ENCODE data around the gene ADAT3.

Gene ADAT3

DNA sequence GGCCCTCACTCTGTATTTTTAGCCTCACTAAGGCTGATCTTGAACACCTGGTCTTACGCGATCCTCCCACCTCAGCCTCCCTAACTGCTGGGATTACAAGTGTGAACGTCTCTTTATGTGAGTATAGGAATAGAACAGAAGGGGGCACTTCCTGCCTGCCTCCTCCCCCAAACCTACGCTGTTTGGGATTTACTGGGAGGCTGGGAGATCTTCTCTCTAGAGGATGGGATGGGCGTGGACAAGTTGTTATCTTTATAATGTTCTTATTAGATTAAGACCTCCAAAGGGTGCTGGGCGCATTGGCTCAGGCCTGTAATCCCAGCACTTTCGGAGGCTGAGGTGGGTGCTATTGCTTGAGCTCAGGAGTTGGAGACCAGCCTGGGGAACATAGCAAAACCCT is 32.9 kb downstream of the ADAT3 start:
- Histone ChIP-seq H3K4me1 (ENCODE audit: insufficient read depth, insufficient read length) (peaks cover 12% of the 10 kb centered on the region), H3K27me3 (ENCODE audit: insufficient read depth, insufficient read length) (no peaks in the 10 kb centered on the region), H3K9ac (ENCODE audit: insufficient read length, low read depth) (no peak overlapping the region), H3K4me3 (ENCODE audit: insufficient read length, low read depth) (no peak overlapping the region), H3K36me3 (ENCODE audit: insufficient read depth, insufficient read length, low read length) (no peaks in the 10 kb centered on the region), H3K9me3 (ENCODE audit: insufficient read depth, low read length) (no peaks in the 10 kb centered on the region)
- TF ChIP-seq YY1 (IDR thresholded peaks at IDR 0.05; ENCODE audit: insufficient read depth, insufficient read length) = no peak
- no peak for TF ChIP-seq ZNF274 (IDR thresholded peaks at IDR 0.05; ENCODE audit: low read depth, low read length)
- no peak for TF ChIP-seq SUZ12 (IDR thresholded peaks at IDR 0.05; ENCODE audit: extremely low read depth, insufficient read depth, insufficient read length)
- no peak for DNase-seq (ENCODE audit: low read depth, low spot score)

DNA sequence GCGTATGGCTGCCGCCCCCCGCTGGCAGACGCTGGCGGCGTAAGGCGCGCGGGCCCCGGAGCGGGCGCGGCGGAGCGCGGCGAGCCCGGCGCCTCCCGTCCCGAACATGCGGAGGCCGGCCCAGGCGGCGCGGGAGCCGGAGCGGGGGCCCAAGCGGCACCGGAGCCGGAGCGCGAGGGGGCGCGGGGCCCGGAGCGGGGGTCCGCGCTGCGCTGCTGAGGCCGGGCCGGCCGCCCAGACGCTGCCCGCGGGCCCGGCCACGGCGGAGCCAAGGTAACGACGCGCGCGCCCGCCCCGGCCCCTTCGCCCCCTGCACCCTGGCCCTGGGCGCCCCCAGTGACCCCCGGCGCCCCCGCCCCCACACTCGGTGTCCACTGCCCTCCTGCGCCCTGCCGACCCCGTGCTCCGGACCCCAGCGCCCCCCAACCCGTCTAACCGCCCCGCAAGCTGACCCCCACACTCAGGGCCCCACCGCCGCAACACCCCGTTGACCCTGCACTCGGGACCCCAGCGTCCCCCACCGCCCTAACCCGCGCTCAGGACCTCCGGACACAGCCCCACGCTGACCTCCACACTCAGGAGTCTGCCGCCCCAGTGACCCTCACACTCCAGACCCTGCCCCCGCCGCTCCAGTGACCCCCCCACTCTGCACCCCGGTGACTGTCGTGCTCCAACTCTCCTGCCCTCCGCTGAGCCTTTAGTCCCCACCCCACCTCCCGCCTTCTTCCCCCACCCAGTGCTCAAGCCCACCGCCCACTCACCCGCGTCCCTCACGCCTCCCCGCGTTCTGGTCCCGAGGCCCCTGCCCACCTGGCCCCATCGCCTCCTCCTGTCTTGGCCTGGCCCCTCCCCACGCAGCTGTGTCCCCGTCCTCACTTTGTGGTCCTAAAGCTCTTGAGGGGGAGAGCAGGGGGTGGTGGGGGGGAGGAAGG is 36.2 kb downstream of the ADAT3 start, which contains the start of gene CSNK1G2:
TSS of gene CSNK1G2 (plus strand) at position 27 of the 932 bp plus-strand sequence. CDS start 28,601 bp downstream, outside the sequence.
- H3K4me1 ChIP-seq (ENCODE audit: insufficient read depth, insufficient read length) = peaks cover 30% of the 10 kb centered on the region
- H3K4me3 ChIP-seq (ENCODE audit: insufficient read length, low read depth) = peak within 1 kb of the TSS; percentile 88
- peaks cover 8% of the 10 kb centered on the region for H3K36me3 ChIP-seq (ENCODE audit: insufficient read depth, insufficient read length, low read length)
- H3K9me3 ChIP-seq (ENCODE audit: insufficient read depth, low read length) = no peaks in the 10 kb centered on the region
- H3K27me3 ChIP-seq (ENCODE audit: insufficient read depth, insufficient read length) = no peaks in the 10 kb centered on the region
- peak within 1 kb of the TSS; percentile 96 for H3K9ac ChIP-seq (ENCODE audit: insufficient read length, low read depth)
- TF ChIP-seq YY1 (IDR thresholded peaks at IDR 0.05; ENCODE audit: insufficient read depth, insufficient read length) = no peak
- TF ChIP-seq ZNF274 (IDR thresholded peaks at IDR 0.05; ENCODE audit: low read depth, low read length) = no peak
- no peak for TF ChIP-seq SUZ12 (IDR thresholded peaks at IDR 0.05; ENCODE audit: extremely low read depth, insufficient read depth, insufficient read length)
- DNase-seq (ENCODE audit: low read depth, low spot score) = no peak

DNA sequence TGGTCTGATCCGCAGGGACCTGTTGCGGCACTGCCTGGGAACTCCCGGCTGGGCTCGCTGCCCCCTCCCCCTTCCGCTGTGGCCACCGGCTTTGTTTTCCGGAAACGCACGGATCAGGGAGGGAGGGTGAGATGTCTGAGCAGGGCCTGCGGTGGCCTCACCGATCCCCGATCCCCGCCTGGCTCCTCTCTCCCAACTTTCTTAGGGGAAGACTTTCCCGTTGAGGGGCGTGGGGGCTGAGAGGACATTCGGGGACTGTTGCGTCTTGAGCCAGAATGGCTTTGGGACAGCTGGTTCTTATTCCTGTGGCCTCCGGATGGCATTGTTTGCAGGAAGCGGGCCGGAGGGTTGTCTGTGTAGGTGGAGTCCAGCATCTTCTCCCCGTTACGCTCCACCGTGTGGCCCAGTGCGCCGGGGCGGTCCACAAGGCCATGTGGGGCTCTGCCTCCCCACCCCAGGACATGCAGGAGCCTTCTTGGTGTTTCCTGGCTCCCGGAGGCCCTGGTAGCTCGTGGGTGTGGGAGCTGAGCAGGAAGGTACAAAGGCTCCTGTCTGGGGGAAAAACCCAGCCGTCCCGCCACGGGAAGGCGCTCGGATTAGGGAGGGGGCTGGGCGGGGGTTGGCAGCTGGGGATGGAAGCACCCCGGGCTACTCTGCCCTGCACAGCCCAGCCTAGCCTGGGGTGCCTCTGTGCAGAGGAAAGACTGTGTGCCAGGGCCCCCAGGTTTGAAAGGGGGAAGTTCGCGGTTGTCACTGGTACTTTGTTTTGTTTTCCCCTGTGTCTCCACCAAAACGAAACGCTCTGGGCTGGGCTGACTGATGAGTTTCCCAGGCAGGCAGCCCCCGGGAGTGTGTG is 37.1 kb downstream of the ADAT3 start:
- Histone ChIP-seq H3K4me3 (ENCODE audit: insufficient read length, low read depth) (peak overlapping the region; percentile 88), H3K27me3 (ENCODE audit: insufficient read depth, insufficient read length) (no peaks in the 10 kb centered on the region), H3K9me3 (ENCODE audit: insufficient read depth, low read length) (no peaks in the 10 kb centered on the region), H3K4me1 (ENCODE audit: insufficient read depth, insufficient read length) (peaks cover 33% of the 10 kb centered on the region), H3K9ac (ENCODE audit: insufficient read length, low read depth) (peak overlapping the region; percentile 96), H3K36me3 (ENCODE audit: insufficient read depth, insufficient read length, low read length) (peaks cover 14% of the 10 kb centered on the region)
- no peak for TF ChIP-seq ZNF274 (IDR thresholded peaks at IDR 0.05; ENCODE audit: low read depth, low read length)
- TF ChIP-seq YY1 (IDR thresholded peaks at IDR 0.05; ENCODE audit: insufficient read depth, insufficient read length) = no peak
- TF ChIP-seq SUZ12 (IDR thresholded peaks at IDR 0.05; ENCODE audit: extremely low read depth, insufficient read depth, insufficient read length) = no peak
- DNase-seq (ENCODE audit: low read depth, low spot score) = peak; percentile 72

DNA sequence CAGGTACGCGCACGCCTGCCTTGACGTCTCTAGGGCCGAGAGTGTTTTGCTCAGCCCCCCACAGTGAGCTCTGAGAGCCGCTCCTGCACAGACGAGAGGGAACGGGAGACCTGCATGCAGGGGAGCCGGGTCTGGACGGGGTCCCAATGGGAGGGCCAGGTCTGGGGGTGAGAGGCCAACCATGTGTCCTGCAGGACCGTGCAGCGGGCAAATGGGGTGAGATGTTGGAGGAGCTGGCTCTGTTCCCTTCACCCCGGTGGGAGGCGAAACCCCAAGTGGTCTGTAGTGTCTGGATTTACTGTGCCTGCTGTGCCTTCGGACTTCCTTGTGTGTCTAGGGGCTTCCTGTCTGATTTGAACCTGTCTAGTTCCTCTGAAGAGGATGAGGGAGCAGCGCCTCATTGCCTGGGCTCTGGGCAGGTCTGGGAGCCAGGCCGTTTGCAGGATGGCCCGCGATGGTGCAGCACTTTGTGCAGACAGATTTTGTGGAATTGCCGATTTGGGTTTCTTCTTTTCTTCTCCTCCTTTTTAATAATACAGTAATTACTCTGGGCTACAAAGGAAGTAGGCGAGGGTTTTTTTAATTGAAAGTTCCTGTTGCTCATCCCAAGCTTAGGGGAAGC is 37.8 kb downstream of the ADAT3 start:
- no peaks in the 10 kb centered on the region for H3K27me3 ChIP-seq (ENCODE audit: insufficient read depth, insufficient read length)
- H3K9me3 ChIP-seq (ENCODE audit: insufficient read depth, low read length) = no peaks in the 10 kb centered on the region
- no peak for DNase-seq (ENCODE audit: low read depth, low spot score)
- peak overlapping the region; percentile 88 for H3K4me3 ChIP-seq (ENCODE audit: insufficient read length, low read depth)
- peaks cover 37% of the 10 kb centered on the region for H3K4me1 ChIP-seq (ENCODE audit: insufficient read depth, insufficient read length)
- peaks cover 18% of the 10 kb centered on the region for H3K36me3 ChIP-seq (ENCODE audit: insufficient read depth, insufficient read length, low read length)
- H3K9ac ChIP-seq (ENCODE audit: insufficient read length, low read depth) = peak overlapping the region; percentile 96
- TF ChIP-seq SUZ12 (IDR thresholded peaks at IDR 0.05; ENCODE audit: extremely low read depth, insufficient read depth, insufficient read length) (no peak), YY1 (IDR thresholded peaks at IDR 0.05; ENCODE audit: insufficient read depth, insufficient read length) (no peak), ZNF274 (IDR thresholded peaks at IDR 0.05; ENCODE audit: low read depth, low read length) (no peak)

DNA sequence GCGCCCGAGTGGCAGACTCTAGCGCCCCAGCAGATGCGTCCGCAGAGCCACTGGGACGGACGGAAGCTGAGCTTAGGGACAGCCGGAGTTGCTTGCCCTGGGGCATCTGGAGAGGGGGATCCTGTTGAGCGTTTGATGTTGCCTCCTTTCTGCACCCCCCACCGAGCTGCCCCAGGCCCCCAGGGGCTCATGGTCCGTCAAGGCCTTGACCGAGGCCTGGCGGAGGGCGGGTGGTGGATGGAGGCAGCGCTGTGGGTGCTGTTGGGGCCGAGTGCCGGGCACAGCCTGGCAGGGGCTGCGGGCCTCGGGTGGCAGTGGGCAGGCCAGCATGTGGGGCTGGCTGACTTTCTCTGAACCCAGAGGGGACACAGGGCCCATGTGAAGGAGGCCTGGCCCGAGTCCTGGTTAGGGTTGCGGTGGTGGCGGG is 38.5 kb downstream of the ADAT3 start:
- Histone ChIP-seq H3K9me3 (ENCODE audit: insufficient read depth, low read length) (no peaks in the 10 kb centered on the region), H3K9ac (ENCODE audit: insufficient read length, low read depth) (peak overlapping the region; percentile 96), H3K36me3 (ENCODE audit: insufficient read depth, insufficient read length, low read length) (peaks cover 20% of the 10 kb centered on the region), H3K4me1 (ENCODE audit: insufficient read depth, insufficient read length) (peaks cover 40% of the 10 kb centered on the region), H3K4me3 (ENCODE audit: insufficient read length, low read depth) (no peak overlapping the region), H3K27me3 (ENCODE audit: insufficient read depth, insufficient read length) (no peaks in the 10 kb centered on the region)
- TF ChIP-seq SUZ12 (IDR thresholded peaks at IDR 0.05; ENCODE audit: extremely low read depth, insufficient read depth, insufficient read length) (no peak), YY1 (IDR thresholded peaks at IDR 0.05; ENCODE audit: insufficient read depth, insufficient read length) (no peak), ZNF274 (IDR thresholded peaks at IDR 0.05; ENCODE audit: low read depth, low read length) (no peak)
- no peak for DNase-seq (ENCODE audit: low read depth, low spot score)

DNA sequence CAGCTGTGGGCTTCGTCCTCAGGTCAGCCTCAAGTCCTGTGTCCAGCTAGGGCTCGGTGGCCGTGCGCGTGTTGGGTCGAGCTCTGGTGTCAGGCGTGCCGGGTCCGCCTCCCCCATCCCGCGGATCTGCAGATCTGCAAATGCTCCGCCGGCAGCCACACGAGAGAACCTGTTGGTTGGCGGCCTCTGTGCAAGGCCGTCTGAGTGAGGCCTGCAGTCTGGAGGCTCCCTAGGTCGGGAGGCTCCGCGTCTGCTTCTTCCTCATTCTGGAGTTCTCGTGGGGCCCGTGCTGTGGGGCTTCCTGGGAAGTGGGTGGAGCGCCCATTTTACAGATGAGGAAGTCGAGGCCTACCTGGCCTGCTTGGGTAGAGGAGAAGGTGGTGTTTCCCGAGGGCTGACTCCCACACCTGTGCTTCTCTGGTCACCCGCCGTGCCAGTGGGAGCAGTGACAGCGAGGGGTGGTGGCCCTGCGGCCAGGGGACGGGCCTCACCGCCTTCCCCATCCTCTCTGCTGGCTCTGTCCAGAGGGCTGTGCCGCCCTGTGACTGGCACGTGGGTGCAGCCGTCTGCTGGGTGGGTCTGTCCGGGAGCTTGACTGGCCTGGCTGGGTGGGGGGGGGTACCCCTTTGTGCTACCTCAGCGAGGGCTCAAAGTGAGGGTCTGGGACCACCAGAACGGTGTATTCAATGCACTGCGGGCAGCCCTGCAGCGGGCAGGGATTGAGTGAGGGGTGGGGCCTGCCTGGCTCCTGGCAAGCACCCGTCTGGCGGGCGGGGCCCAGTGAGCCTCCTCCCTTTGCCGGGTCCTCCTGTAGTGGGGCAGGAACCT is 39.1 kb downstream of the ADAT3 start:
- H3K36me3 ChIP-seq (ENCODE audit: insufficient read depth, insufficient read length, low read length) = peaks cover 26% of the 10 kb centered on the region
- H3K9ac ChIP-seq (ENCODE audit: insufficient read length, low read depth) = peak overlapping the region; percentile 96
- no peaks in the 10 kb centered on the region for H3K27me3 ChIP-seq (ENCODE audit: insufficient read depth, insufficient read length)
- no peak for DNase-seq (ENCODE audit: low read depth, low spot score)
- H3K4me3 ChIP-seq (ENCODE audit: insufficient read length, low read depth) = no peak overlapping the region
- no peak for TF ChIP-seq ZNF274 (IDR thresholded peaks at IDR 0.05; ENCODE audit: low read depth, low read length)
- TF ChIP-seq YY1 (IDR thresholded peaks at IDR 0.05; ENCODE audit: insufficient read depth, insufficient read length) = no peak
- TF ChIP-seq SUZ12 (IDR thresholded peaks at IDR 0.05; ENCODE audit: extremely low read depth, insufficient read depth, insufficient read length) = no peak
- no peaks in the 10 kb centered on the region for H3K9me3 ChIP-seq (ENCODE audit: insufficient read depth, low read length)
- peaks cover 43% of the 10 kb centered on the region for H3K4me1 ChIP-seq (ENCODE audit: insufficient read depth, insufficient read length)
